ENCODE data around the gene TMEM260. TPM values are rescaled to one million over a fixed set of nuclear protein-coding genes. Genes with fewer than 3 reads are reported as not detected.

TMEM260 gene
- total RNA-seq, 1 experiment from 2014 or later = 20.0 TPM

GRCh38 chr14:56532546-56532945, 47.1 kb upstream of the TMEM260 start:
- H4K8ac ChIP-seq (replicated peaks; ENCODE audit: insufficient read length, low read depth, low read length) = no peak overlapping the region
- H3K9me3 ChIP-seq (ENCODE audit: control insufficient read depth, low read depth, low read length) = no peaks in the 10 kb centered on the region
- WGBS (ENCODE audit: extremely low coverage, insufficient read length, low lambda C conversion rate) = no CpG with 5 or more reads among the region's 7 CpGs
- no peaks in the 10 kb centered on the region for H3K79me1 ChIP-seq (ENCODE audit: insufficient read depth, low read depth, low read length, poor library complexity, severe bottlenecking)
- H4K91ac ChIP-seq (ENCODE audit: insufficient read length, low read depth, low read length) = no peak overlapping the region
- H3K9me3 Mint-ChIP-seq = no peaks in the 10 kb centered on the region
- H2BK12ac ChIP-seq (ENCODE audit: insufficient read length, low read depth, low read length) = no peak overlapping the region
- no peak overlapping the region for H3K4me3 Mint-ChIP-seq
- no peak for DNase-seq
- H3K27ac Mint-ChIP-seq = no peak overlapping the region
- H2BK20ac ChIP-seq (ENCODE audit: low read depth, low read length, poor library complexity, severe bottlenecking) = no peak overlapping the region
- H2BK120ac ChIP-seq (ENCODE audit: low read depth, low read length, poor library complexity, severe bottlenecking) = no peak overlapping the region
- no peaks in the 10 kb centered on the region; the same call in 1 of the 2 replicates for H3K27me3 Mint-ChIP-seq (ENCODE audit: low read depth)
- H2AK5ac ChIP-seq (ENCODE audit: insufficient read length, low read length) = no peak overlapping the region
- no peak overlapping the region for H3K27ac ChIP-seq (ENCODE audit: insufficient read length, low read depth, low read length)
- no peaks in the 10 kb centered on the region for H3K23me2 ChIP-seq (ENCODE audit: insufficient read length, low read depth, low read length, poor library complexity, severe bottlenecking)
- H3T11ph ChIP-seq (ENCODE audit: low read length) = no peak overlapping the region
- H2AFZ ChIP-seq (ENCODE audit: low read length) = no peak overlapping the region
- H3K56ac ChIP-seq (ENCODE audit: insufficient read length, low read depth, low read length) = no peak overlapping the region
- TF ChIP-seq, protein P1, sequence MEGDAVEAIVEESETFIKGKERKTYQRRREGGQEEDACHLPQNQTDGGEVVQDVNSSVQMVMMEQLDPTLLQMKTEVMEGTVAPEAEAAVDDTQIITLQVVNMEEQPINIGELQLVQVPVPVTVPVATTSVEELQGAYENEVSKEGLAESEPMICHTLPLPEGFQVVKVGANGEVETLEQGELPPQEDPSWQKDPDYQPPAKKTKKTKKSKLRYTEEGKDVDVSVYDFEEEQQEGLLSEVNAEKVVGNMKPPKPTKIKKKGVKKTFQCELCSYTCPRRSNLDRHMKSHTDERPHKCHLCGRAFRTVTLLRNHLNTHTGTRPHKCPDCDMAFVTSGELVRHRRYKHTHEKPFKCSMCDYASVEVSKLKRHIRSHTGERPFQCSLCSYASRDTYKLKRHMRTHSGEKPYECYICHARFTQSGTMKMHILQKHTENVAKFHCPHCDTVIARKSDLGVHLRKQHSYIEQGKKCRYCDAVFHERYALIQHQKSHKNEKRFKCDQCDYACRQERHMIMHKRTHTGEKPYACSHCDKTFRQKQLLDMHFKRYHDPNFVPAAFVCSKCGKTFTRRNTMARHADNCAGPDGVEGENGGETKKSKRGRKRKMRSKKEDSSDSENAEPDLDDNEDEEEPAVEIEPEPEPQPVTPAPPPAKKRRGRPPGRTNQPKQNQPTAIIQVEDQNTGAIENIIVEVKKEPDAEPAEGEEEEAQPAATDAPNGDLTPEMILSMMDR (conservative IDR thresholded peaks at IDR 0.05) = no peak
- H3K18ac ChIP-seq (ENCODE audit: insufficient read length, low read depth, low read length) = no peak overlapping the region
- no peaks in the 10 kb centered on the region for H4K20me1 ChIP-seq (ENCODE audit: control insufficient read depth, insufficient read depth, insufficient read length)
- H3K23ac ChIP-seq (ENCODE audit: insufficient read length, low read depth, low read length) = no peak overlapping the region
- no peak overlapping the region for H2BK15ac ChIP-seq (ENCODE audit: low read depth, low read length)
- no peak overlapping the region for H3K14ac ChIP-seq (ENCODE audit: insufficient read depth, low read length)
- H3K79me2 ChIP-seq (ENCODE audit: insufficient read depth, low read length) = no peaks in the 10 kb centered on the region
- H3K36me3 Mint-ChIP-seq (ENCODE audit: insufficient read depth in 1 of 3, low read depth in 3 of 3) = no peaks in the 10 kb centered on the region
- peaks cover 7 to 14% of the 10 kb centered on the region in 2 experiments for H3K4me1 Mint-ChIP-seq
- H3K27me3 ChIP-seq (ENCODE audit: insufficient read depth, low read length) = no peaks in the 10 kb centered on the region
- no peak overlapping the region for H3K4me2 ChIP-seq (ENCODE audit: insufficient read depth, insufficient read length, low read length)
- H3K4ac ChIP-seq (ENCODE audit: low read depth, low read length) = no peak overlapping the region
- no peak overlapping the region for H4K5ac ChIP-seq (ENCODE audit: insufficient read length, low read depth, low read length)
- H3K4me1 ChIP-seq (ENCODE audit: insufficient read depth, low read length) = no peaks in the 10 kb centered on the region
- no peak overlapping the region for H3K9ac ChIP-seq (ENCODE audit: extremely low read depth, insufficient read length, low read length)
- H2BK5ac ChIP-seq (ENCODE audit: insufficient read length, low read length) = no peak overlapping the region

Measured in H9 (cell line).